GM23338 (cell line): ENCODE results near the gene CLPSL2. TPM values are rescaled to one million over a fixed set of nuclear protein-coding genes. Genes with fewer than 3 reads are reported as not detected.

ENCODE experiments used
- ATAC-seq: fragments of 200-7000 bp; cut with Tn5 transposase; 3 replicates; pipeline ENCODE4 v1.9.1; 2020
- DNase-seq: peaks from one replicate; pipeline ENCODE4 v3.0.0-alpha.2; 2015; ENCODE audit warnings: low spot score
- H2AFZ ChIP-seq: fragments of 200-600 bp; sonication (generic); 2 replicates; pipeline ENCODE4 v1.8.0; 2016; ENCODE audit warnings: antibody characterized with exemption, mild to moderate bottlenecking, moderate library complexity
- H3F3A ChIP-seq: fragments of 200-600 bp; sonication (generic); replicated peaks from 2 replicates; pipeline ENCODE4 v1.8.0; 2017; ENCODE audit warnings: antibody characterized with exemption, mixed run types, low read depth
- H3K27ac ChIP-seq: fragments of 200-600 bp; sonication (generic); 2 replicates; pipeline ENCODE4 v1.6.1; 2016; ENCODE audit warnings: low read depth
- H3K27me3 ChIP-seq: fragments of 200-600 bp; sonication (generic); 2 replicates; pipeline ENCODE4 v1.8.0; 2016; ENCODE audit warnings: mild to moderate bottlenecking, mixed run types, moderate library complexity; ENCODE audit not compliant: insufficient read depth
- H3K36me3 ChIP-seq: fragments of 200-600 bp; sonication (generic); 2 replicates; pipeline ENCODE4 v1.8.0; 2016; ENCODE audit warnings: mild to moderate bottlenecking; ENCODE audit not compliant: insufficient read depth
- H3K4me1 ChIP-seq: fragments of 200-600 bp; sonication (generic); 2 replicates; pipeline ENCODE4 v1.8.0; 2016; ENCODE audit warnings: mild to moderate bottlenecking, moderate library complexity; ENCODE audit not compliant: insufficient read depth
- H3K4me2 ChIP-seq: fragments of 200-600 bp; sonication (generic); 2 replicates; pipeline ENCODE4 v1.7.1; 2017; ENCODE audit warnings: mixed run types
- H3K4me3 ChIP-seq: fragments of 200-600 bp; sonication (generic); 2 replicates; pipeline ENCODE4 v1.6.1; 2016; ENCODE audit warnings: mixed run types
- H3K79me2 ChIP-seq: fragments of 200-600 bp; sonication (generic); replicated peaks from 2 replicates; pipeline ENCODE4 v1.8.0; 2017; ENCODE audit warnings: mild to moderate bottlenecking; ENCODE audit not compliant: insufficient read depth
- H3K9me2 ChIP-seq: fragments of 200-600 bp; sonication (generic); 2 replicates; pipeline ENCODE4 v1.8.0; 2017; ENCODE audit not compliant: insufficient read depth
- H4K20me1 ChIP-seq: fragments of 200-600 bp; sonication (generic); replicated peaks from 2 replicates; pipeline ENCODE4 v1.8.0; 2017; ENCODE audit warnings: mild to moderate bottlenecking; ENCODE audit not compliant: insufficient read depth
- H3K27ac Mint-ChIP-seq: 2 replicates; pipeline ENCODE4 v1.8.0; 2020; ENCODE audit warnings: inconsistent platforms, mild to moderate bottlenecking, moderate library complexity, mixed read lengths
- H3K27me3 Mint-ChIP-seq: 3 replicates; pipeline ENCODE4 v1.8.0; 2022; ENCODE audit warnings: low read depth, mild to moderate bottlenecking, moderate library complexity, mixed read lengths, inconsistent platforms; ENCODE audit not compliant: insufficient read depth, poor library complexity
- H3K36me3 Mint-ChIP-seq: 3 replicates; pipeline ENCODE4 v1.8.0; 2021; ENCODE audit warnings: low read depth, mild to moderate bottlenecking, inconsistent platforms, moderate library complexity, mixed read lengths
- H3K4me1 Mint-ChIP-seq: 3 replicates; pipeline ENCODE4 v1.8.0; 2020; ENCODE audit warnings: mild to moderate bottlenecking, inconsistent platforms, mixed read lengths
- H3K4me3 Mint-ChIP-seq: 3 replicates; pipeline ENCODE4 v1.8.0; 2021; ENCODE audit warnings: moderate library complexity, mild to moderate bottlenecking, inconsistent platforms, mixed read lengths
- H3K9me3 Mint-ChIP-seq: 3 replicates; pipeline ENCODE4 v1.8.0; 2020; ENCODE audit warnings: moderate library complexity, mild to moderate bottlenecking, inconsistent platforms, mixed read lengths
- CREB1 ChIP-seq: fragments of 250-450 bp; sonication (Bioruptor Pico); IDR thresholded peaks from 2 replicates; pipeline ENCODE4 v1.5.0; 2020; ENCODE audit warnings: low read depth, mild to moderate bottlenecking, moderate library complexity
- CTCF ChIP-seq, 2 experiments: fragments of 200-600 bp in 1 of 2; sonication (generic) in 1 of 2; conservative IDR thresholded peaks; 2 replicates each; pipeline versions ENCODE4 v1.5.1 to v1.6.1; 2016 to 2017; ENCODE audit warnings: antibody characterized with exemption in 2 of 2, low read depth in 2 of 2, mild to moderate bottlenecking in 2 of 2, moderate library complexity in 1 of 2
- EZH2 ChIP-seq: fragments of 200-600 bp; sonication (generic); IDR thresholded peaks from one replicate; pipeline ENCODE4 v1.8.0; 2017; ENCODE audit warnings: antibody characterized with exemption, mild to moderate bottlenecking, low read depth; ENCODE audit not compliant: unreplicated experiment
- EZH2phosphoT487 ChIP-seq: fragments of 200-600 bp; sonication (generic); IDR thresholded peaks from one replicate; pipeline ENCODE4 v1.8.1; 2018; ENCODE audit warnings: antibody characterized with exemption; ENCODE audit not compliant: unreplicated experiment
- NANOG ChIP-seq: IDR thresholded peaks from 2 replicates; pipeline ENCODE4 v1.6.1; 2016; ENCODE audit warnings: antibody characterized with exemption, borderline replicate concordance
- REST ChIP-seq: IDR thresholded peaks from one replicate; pipeline ENCODE4 v1.6.1; 2018; ENCODE audit warnings: antibody characterized with exemption; ENCODE audit not compliant: unreplicated experiment
- STAT1 ChIP-seq: IDR thresholded peaks from one replicate; pipeline ENCODE4 v1.6.1; 2016; ENCODE audit warnings: antibody characterized with exemption; ENCODE audit not compliant: unreplicated experiment
- ZNF114 ChIP-seq: fragments of 250-450 bp; sonication (Bioruptor Pico); IDR thresholded peaks from 2 replicates; pipeline ENCODE4 v1.5.0; 2020; ENCODE audit warnings: mild to moderate bottlenecking, moderate library complexity
- ZNF462 ChIP-seq: fragments of 250-450 bp; sonication (Bioruptor Pico); IDR thresholded peaks from 2 replicates; pipeline ENCODE4 v1.5.0; 2020; ENCODE audit warnings: mild to moderate bottlenecking, moderate library complexity
- polyA plus RNA-seq: library from polyadenylated mRNA; unstranded; fragments of >200 nt; fragmentation: Nextera tagmentation; extraction: Ambion mirVana; gene quantifications from 2 replicates; pipeline ENCODE4 v1.2.1, GENCODE V29; 2016
- total RNA-seq: library from RNA; depleted of rRNA; stranded (reverse); fragments of >200 nt; shearing (Covaris generic); gene quantifications from 2 replicates; pipeline ENCODE4 v1.2.3, GENCODE V29; 2014

The CLPSL2 gene
- total and polyA plus RNA-seq, 2 experiments from 2014 or later: 2.9 to 3.1 TPM

GRCh38 chr6:35810971-35811698 is 34.7 kb downstream of the CLPSL2 start (continued):
- TF ChIP-seq CTCF (conservative IDR thresholded peaks at IDR 0.05; ENCODE audit: low read depth in 2 of 2) (no peak), EZH2 (no peak)

DNA sequence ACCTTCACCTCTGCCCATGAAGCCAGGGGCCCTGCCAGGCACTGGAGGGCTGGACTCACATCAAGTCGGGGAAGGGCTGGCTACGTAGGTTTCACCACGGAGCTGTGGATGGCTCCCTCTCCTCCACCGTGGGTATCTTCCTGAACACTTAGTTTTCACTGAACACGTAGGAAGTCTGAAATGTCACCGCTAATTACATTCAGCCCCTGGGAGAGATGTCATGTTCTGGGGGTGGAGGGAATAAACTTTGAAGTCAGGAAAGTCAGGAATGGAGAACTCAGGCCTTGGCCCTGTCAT is 35.2 kb downstream of the CLPSL2 start:
- H3F3A ChIP-seq: no peaks in the 10 kb centered on the region
- TF ChIP-seq STAT1 (no peak), EZH2phosphoT487 (no peak), CREB1 (CRISPR knock-in tag) (no peak), NANOG (no peak), CTCF (conservative IDR thresholded peaks at IDR 0.05; ENCODE audit: low read depth in 2 of 2) (no peak), ZNF114 (CRISPR knock-in tag) (no peak), ZNF462 (no peak), REST (no peak), EZH2 (no peak)

More for the DNA sequence above, 35.2 kb downstream of the CLPSL2 start:
- Histone ChIP-seq H3K79me2 (no peaks in the 10 kb centered on the region), H3K36me3 (0 out of 2 replicates have a peak, but pooled peaks cover 1% of the 10 kb centered on the region), H3K27me3 (no peaks in the 10 kb centered on the region), H4K20me1 (no peaks in the 10 kb centered on the region), H3K27ac (no peak overlapping the region), H2AFZ (0 out of 2 replicates have a peak overlapping the region, but pooled peaks have one; percentile 38), H3K9me2 (no peaks in the 10 kb centered on the region), H3K4me1 (peaks cover 5% of the 10 kb centered on the region; the same call in 1 of the 2 replicates), H3K4me3 (no peak overlapping the region), H3K4me2 (no peak overlapping the region)
- no peak overlapping the region for H3K27ac Mint-ChIP-seq
- DNase-seq: no peak
- no peaks in the 10 kb centered on the region; the same call in 2 of the 3 replicates for H3K36me3 Mint-ChIP-seq
- H3K4me1 Mint-ChIP-seq: peaks cover 7% of the 10 kb centered on the region
- H3K9me3 Mint-ChIP-seq: peaks cover 4% of the 10 kb centered on the region; the same call in 2 of the 3 replicates
- H3K27me3 Mint-ChIP-seq: no peaks in the 10 kb centered on the region
- no peak overlapping the region for H3K4me3 Mint-ChIP-seq
- no peak for ATAC-seq
